ENCODE results near the gene POC1B. TPM values are rescaled to one million over a fixed set of nuclear protein-coding genes. Genes with fewer than 3 reads are reported as not detected.
A peak's percentile ranks its signal among the peaks of the same experiment; 100 is the strongest.

The POC1B gene
- total RNA-seq, 1 experiment from 2014 or later = 6.9 TPM

- Histone ChIP-seq H3K4me3 (no peak overlapping the region), H3K36me3 (no peaks in the 10 kb centered on the region), H3K27me3 (no peaks in the 10 kb centered on the region), H3K9me3 (no peaks in the 10 kb centered on the region)
- no peak for DNase-seq
Measured at GRCh38 chr12:89544022-89544421, 18.2 kb upstream of the POC1B start.

- no peaks in the 10 kb centered on the region for H3K36me3 ChIP-seq
- no peaks in the 10 kb centered on the region for H3K27me3 ChIP-seq
- H3K4me3 ChIP-seq = no peak overlapping the region
- no peaks in the 10 kb centered on the region for H3K9me3 ChIP-seq
- peak; percentile 42 for DNase-seq
Measured at GRCh38 chr12:89542912-89543592, 17.2 kb upstream of the POC1B start.

GRCh38 chr12:89542236-89542635 lies 16.4 kb upstream of the POC1B start:
- Histone ChIP-seq H3K4me3 (no peak overlapping the region), H3K36me3 (no peaks in the 10 kb centered on the region), H3K27me3 (no peaks in the 10 kb centered on the region), H3K9me3 (no peaks in the 10 kb centered on the region)
- no peak for DNase-seq

GRCh38 chr12:89540586-89540985 lies 14.7 kb upstream of the POC1B start:
- DNase-seq = no peak
- H3K36me3 ChIP-seq = no peaks in the 10 kb centered on the region
- H3K27me3 ChIP-seq = no peaks in the 10 kb centered on the region
- no peaks in the 10 kb centered on the region for H3K9me3 ChIP-seq
- H3K4me3 ChIP-seq = no peak overlapping the region

GRCh38 chr12:89539426-89540223 lies 13.8 kb upstream of the POC1B start:
- Histone ChIP-seq H3K27me3 (no peaks in the 10 kb centered on the region), H3K9me3 (no peaks in the 10 kb centered on the region), H3K4me3 (no peak overlapping the region), H3K36me3 (no peaks in the 10 kb centered on the region)
- DNase-seq = no peak

DNA sequence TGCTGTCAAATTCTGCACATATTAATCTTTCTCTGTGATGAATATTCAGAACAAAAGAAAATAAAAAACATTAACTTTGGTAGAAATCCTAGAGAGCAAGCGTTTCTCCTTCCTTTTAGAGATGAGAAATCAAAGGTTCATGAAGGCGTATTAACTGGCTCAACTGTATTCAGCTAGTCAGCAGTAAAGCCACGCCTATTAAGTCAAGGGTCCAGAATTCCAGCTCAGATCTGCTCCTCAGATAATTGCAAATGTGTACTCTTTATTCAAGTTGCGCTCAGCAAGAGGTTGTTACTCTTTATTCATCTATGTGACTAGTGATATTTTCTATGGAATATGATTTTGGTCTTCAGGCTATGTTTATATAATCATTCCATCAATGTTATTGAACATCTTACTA lies 13.1 kb upstream of the POC1B start:
- Histone ChIP-seq H3K9me3 (no peaks in the 10 kb centered on the region), H3K4me3 (no peak overlapping the region), H3K27me3 (no peaks in the 10 kb centered on the region), H3K36me3 (no peaks in the 10 kb centered on the region)
- DNase-seq = no peak

- Histone ChIP-seq H3K36me3 (no peaks in the 10 kb centered on the region), H3K9me3 (no peaks in the 10 kb centered on the region), H3K27me3 (no peaks in the 10 kb centered on the region), H3K4me3 (no peak overlapping the region)
- no peak for DNase-seq
Measured at GRCh38 chr12:89537389-89537788, 11.5 kb upstream of the POC1B start.

DNA sequence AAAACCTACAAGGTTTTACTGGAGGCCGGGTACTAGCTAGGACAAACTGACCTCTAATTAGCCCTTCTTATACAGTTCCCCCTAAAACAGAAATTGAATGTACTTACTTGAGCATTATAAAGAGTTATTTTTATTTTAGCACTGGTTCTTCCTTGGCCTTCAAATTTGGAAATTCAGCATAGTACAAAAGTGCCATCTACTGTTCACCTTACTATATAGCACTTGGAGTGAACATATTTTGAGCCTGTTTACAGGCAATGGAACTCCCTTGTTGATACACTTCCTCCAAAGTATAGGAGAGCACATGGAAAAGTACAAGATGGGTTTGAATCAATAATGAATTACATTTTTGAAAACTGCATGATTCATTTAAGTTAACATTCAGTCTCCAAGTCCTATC lies 3.9 kb upstream of the POC1B start:
- no peak for DNase-seq
- Histone ChIP-seq H3K27me3 (no peaks in the 10 kb centered on the region), H3K36me3 (no peaks in the 10 kb centered on the region), H3K9me3 (no peaks in the 10 kb centered on the region), H3K4me3 (no peak overlapping the region)

DNA sequence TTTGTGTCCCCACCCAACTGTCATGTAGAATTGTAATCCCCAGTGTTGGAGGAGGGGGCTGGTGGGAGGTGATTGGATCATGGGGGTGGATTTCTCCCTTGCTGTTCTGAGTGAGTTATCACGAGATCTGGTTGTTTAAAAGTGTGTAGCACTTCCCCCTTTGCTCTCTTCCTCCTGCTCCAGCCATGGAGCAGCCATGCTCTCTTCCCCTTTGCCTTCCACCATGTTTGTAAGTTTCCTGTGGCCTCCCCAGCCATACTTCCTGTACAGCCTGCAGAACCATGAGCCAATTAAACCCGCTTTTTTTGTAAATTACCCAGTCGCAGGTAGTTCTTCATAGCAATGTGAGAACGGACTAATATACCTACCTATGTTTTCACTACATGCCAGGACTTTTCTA lies 2.6 kb upstream of the POC1B start:
- Histone ChIP-seq H3K27me3 (no peaks in the 10 kb centered on the region), H3K4me3 (no peak overlapping the region), H3K36me3 (peaks cover 1% of the 10 kb centered on the region; the same call in 1 of the 2 replicates), H3K9me3 (no peaks in the 10 kb centered on the region)
- DNase-seq = no peak

GRCh38 chr12:89525305-89525823 lies 483 bp downstream of the POC1B start:
- Histone ChIP-seq H3K9me3 (no peaks in the 10 kb centered on the region), H3K4me3 (peak overlapping the region; percentile 96), H3K27me3 (no peaks in the 10 kb centered on the region), H3K36me3 (peaks cover 12% of the 10 kb centered on the region)
- peak; percentile 58 for DNase-seq

DNA sequence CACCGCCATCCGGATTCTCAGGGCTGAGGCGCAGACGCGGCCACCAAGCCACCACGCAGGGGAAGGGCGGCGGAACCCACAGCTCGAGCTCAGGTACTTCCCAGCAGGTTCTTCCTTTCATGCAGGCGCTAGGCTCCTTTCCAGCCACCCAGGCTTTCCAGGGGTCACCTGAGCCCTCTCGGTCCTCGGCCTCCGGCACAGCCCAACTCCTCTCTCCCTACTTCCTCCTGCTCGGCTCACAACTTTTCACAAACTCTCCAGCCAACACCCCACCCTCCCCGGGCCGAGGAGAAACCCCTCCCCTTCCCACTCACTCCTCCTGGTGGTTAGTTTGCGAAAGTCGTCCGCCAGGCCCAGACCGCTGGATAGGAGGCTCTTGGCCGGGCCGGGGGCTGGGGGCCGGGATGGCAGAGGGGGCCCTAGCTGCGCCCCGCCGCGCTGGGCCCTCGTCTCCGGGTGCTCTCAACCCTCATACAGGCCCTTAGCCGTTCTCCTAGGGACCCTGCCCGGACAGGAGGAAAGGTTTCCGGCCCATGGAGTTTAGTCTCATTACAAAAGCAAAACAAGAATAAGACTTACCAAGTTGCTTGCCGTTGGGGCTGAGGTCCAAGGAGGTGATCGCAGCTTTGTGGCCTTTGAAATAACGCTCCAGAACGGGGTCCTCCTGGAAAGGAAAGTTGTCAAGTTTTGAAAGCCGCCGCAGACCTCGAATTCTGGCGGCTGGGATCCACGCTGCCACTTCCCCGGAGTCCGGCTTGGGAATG lies 1.1 kb downstream of the POC1B start, which contains the start of gene GALNT4:
Gene GALNT4, minus strand, starts transcription at position 256 of the 764 bp plus-strand sequence. Its CDS starts 247 bp downstream, at position 9.
- H3K4me3 ChIP-seq = peak within 1 kb of the TSS; percentile 96
- no peaks in the 10 kb centered on the region for H3K9me3 ChIP-seq
- H3K27me3 ChIP-seq = no peaks in the 10 kb centered on the region
- peak; percentile 86 for DNase-seq
- H3K36me3 ChIP-seq = peaks cover 12% of the 10 kb centered on the region

- H3K36me3 ChIP-seq = peaks cover 12% of the 10 kb centered on the region
- DNase-seq = no peak
Measured at GRCh38 chr12:89523843-89524540, 1.9 kb downstream of the POC1B start.

DNA sequence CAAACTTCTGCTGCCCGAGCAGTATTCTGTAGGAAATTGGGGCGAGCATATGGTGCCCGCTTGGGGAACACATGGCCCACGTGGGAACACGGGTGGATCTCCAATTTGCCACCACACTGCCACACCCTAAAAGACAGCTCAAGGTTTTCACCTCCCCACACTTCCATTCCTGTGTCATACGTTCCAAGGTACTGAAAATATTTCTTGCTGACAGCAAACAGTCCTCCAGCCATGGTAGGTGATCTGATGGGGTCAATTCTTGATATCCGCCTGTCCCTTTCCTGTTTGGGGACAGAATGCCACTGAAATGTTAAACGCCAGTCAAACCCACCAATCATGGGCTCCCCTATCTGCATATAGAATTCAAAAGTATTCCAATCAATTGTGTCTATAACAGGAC lies 2.5 kb downstream of the POC1B start:
- Histone ChIP-seq H3K27me3 (no peaks in the 10 kb centered on the region), H3K9me3 (no peaks in the 10 kb centered on the region), H3K36me3 (peaks cover 12% of the 10 kb centered on the region), H3K4me3 (no peak overlapping the region; the same call in 1 of the 2 replicates)
- DNase-seq = no peak

More at GRCh38 chr12:89523843-89524540, 1.9 kb downstream of the POC1B start:
- H3K9me3 ChIP-seq = no peaks in the 10 kb centered on the region
- H3K4me3 ChIP-seq = peak overlapping the region; percentile 96
- no peaks in the 10 kb centered on the region for H3K27me3 ChIP-seq

DNA sequence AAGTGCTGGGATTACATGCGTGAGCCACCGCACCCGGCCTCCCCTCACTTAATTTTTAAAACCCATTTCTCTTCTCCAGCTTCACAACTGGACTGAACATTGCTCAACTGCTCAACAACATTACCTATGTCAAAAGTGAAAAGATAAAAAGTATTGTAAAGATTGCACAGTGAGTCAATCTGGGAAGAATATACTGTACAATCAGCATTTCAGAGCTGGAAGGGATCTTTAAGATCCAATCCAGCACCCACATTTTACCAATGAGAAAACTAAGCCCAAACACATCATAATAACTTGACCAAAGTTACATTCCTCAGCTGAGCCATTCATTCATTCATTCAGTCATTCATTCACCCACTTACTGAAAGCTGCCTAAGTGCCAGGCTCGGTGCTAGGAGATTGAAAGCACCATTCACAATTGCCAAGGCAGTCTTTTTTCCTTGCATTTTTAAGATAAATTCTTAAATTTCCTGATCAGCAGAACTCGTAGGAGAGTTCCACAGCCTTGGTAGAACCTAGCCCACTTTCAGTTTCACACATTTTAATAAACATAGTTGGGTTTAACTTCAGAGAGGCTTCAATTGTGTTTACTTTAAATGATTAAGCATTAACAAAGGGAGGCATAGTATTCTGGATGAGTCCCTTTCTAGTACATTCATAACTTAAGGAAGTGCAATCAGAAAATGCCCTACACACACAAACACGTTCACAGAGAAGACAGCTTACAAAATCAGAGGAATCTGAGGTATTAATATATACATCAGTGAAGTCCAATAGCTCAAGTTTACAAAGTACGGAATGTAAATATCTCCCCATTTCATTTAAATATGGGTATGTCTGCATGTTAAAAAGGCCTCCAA lies 4.3 kb downstream of the POC1B start:
- Histone ChIP-seq H3K9me3 (no peaks in the 10 kb centered on the region), H3K36me3 (peaks cover 12% of the 10 kb centered on the region), H3K4me3 (no peak overlapping the region), H3K27me3 (no peaks in the 10 kb centered on the region)
- DNase-seq = no peak

DNA sequence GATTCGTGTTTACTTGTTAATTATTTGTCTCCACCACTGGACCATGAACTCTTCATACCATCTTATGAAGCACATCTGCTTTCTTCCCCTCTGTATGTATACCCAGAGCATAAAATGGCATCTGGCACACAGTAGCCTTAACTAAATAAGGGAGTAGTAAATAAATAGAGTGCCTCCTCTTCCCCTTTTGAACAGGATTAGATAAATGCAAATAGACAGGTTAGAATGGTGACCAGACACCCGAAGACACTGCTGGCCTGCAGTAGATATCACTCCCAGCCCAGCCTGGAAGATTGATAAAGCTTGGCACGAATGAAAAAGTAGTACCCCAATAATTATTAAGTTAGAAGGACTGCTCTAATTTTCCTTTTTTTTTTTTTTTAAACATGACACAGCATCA lies 8.1 kb downstream of the POC1B start:
- DNase-seq = no peak
- no peaks in the 10 kb centered on the region for H3K27me3 ChIP-seq
- peaks cover 6% of the 10 kb centered on the region for H3K36me3 ChIP-seq
- H3K4me3 ChIP-seq = no peak overlapping the region
- no peaks in the 10 kb centered on the region for H3K9me3 ChIP-seq

DNA sequence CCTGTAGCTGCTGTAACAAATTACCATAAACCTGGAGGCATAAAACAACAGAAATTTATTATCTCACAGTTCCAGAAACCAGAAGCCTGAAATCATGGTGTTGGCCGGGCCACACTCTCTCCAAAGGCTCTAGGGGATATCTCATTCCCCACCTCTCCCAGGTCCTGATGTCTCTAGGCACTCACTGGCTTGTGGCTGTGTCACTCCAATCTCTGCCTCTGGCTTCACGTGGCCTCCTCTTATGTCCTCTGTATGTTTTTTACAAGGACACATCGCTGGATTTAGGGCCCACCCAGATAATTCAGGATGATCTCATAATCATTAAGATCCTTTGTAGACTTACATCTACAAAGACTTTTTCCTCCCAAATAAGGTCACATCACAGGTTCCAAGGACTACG lies 9.2 kb downstream of the POC1B start:
- Histone ChIP-seq H3K4me3 (no peak overlapping the region), H3K27me3 (no peaks in the 10 kb centered on the region), H3K36me3 (no peaks in the 10 kb centered on the region), H3K9me3 (no peaks in the 10 kb centered on the region)
- DNase-seq = no peak

All from MG63 (cell line).